HuH-7 (cell line): ENCODE measurements around the gene PITPNC1.
"Not testable (repeated sequence)": the region's sequence is repeated elsewhere in the genome, so short reads cannot be mapped to it uniquely, and the experiment has no call there.

Experiments
- DNase-seq: peaks from one replicate; pipeline ENCODE4 v3.0.0; 2011; ENCODE audit warnings: low spot score

The PITPNC1 gene

DNA sequence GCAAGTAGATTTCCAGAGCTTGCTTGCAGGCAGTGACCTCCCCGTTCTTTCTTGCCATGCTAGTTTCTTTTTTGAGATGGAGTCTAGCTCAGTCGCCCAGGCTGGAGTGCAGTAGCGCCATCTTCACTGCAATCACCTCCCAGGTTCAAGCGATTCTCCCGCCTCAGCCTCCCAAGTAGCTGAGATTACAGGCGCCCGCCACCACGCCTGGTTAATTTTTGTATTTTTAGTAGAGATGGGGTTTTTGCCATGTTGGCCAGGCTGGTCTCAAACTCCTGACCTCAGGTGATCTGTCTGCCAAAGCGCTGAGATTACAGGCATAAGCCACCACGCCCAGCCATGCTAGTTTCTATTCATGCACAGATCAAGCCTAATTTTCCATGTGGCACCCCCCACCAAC, 139.5 kb downstream of the PITPNC1 start:
- not testable (repeated sequence) for DNase-seq

DNA sequence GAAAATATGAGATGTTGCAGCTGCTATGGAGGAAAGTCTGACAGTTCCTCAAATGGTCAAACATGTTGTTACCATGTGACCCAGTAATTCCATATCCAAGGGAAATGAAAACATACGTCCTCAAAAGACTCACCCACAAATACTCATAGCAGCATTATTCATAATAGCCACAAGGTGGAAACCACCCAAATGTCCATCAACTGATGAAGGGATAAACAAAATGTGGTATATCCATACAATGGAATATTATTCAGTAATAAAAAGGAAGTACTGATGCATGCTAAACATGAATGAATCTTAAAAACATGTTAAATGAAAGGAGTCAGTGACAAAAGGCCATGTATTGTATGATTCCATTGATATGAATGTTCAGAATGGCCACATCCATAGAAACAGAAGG, 140.2 kb downstream of the PITPNC1 start:
- no peak for DNase-seq

GRCh38 chr17:67518876-67519275, 141.8 kb downstream of the PITPNC1 start:
- DNase-seq: no peak

GRCh38 chr17:67519801-67520251, 142.7 kb downstream of the PITPNC1 start:
- DNase-seq: no peak

DNA sequence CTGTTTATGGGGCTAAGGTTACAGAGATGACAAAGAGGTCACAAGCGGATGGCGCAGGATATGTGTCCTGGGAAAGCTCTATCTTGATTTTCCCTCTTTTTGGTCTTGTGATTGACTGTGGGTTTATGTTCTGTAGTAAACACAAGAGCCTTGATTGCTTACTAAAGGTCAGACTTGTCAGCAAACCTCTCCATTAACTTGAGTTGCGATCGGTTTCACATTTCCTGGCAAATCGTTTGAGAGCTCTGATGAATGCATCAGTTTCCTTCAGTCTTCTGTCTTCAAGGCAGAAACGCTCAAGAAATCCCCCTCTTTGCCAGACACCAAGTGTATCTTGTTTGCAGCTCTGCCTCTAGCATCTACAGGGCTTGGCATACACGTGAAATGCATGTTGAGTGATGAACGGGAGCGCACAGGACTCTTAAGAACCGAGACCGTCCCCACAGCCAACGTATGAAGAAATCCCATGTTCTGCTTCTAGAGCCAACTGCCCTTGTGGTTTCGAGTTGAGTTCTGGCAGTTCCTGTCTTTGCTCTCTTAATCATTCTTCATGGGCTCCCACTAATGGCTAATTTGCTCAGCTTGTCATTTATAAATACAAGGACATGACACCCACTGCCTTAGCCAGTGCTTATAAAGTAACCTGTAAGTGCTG, 143.3 kb downstream of the PITPNC1 start:
- no peak for DNase-seq

GRCh38 chr17:67520916-67521774, 144.1 kb downstream of the PITPNC1 start:
- no peak for DNase-seq

GRCh38 chr17:67521775-67522069, 144.6 kb downstream of the PITPNC1 start:
- DNase-seq: no peak

- DNase-seq: no peak
Observed at GRCh38 chr17:67523101-67523500, 146.0 kb downstream of the PITPNC1 start.

GRCh38 chr17:67525239-67526135, 148.4 kb downstream of the PITPNC1 start:
- no peak for DNase-seq

- DNase-seq: no peak
Observed at GRCh38 chr17:67526700-67527099, 149.6 kb downstream of the PITPNC1 start.

DNA sequence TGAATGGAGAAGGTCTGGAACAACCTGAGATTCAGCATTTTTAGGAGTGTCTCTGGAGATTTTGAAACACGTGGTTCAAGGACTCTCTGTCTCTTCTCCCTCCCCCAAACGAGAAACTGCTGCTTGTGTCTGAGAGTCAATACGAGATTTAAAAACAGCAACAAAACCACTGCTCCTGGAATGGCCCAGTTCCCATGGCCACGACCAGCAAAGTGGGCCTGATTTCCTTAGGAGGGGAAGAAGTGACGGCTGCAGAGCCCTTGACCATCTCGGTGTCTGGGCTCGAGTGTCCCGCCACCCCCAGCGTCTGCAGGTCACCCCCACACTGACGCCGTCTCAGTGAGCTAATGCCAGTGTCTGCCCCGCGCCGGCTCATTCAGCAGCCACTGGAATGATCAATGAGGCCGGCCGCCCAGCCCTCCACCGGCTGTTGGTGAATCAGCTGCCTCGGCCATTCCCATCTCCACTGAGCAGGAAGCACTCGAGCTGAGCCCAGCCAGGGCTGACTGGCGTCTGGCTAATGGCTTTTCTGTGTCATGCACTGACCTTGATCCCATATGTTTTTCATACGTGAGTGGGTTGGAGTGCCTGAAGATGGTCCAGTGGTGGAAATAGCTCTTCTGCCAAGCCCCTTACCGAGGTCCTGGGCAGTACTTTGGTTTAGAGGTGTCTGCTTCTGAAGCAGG, 151.8 kb downstream of the PITPNC1 start:
- peak; percentile 44 for DNase-seq

GRCh38 chr17:67531291-67531690, 154.2 kb downstream of the PITPNC1 start:
- DNase-seq: no peak

DNA sequence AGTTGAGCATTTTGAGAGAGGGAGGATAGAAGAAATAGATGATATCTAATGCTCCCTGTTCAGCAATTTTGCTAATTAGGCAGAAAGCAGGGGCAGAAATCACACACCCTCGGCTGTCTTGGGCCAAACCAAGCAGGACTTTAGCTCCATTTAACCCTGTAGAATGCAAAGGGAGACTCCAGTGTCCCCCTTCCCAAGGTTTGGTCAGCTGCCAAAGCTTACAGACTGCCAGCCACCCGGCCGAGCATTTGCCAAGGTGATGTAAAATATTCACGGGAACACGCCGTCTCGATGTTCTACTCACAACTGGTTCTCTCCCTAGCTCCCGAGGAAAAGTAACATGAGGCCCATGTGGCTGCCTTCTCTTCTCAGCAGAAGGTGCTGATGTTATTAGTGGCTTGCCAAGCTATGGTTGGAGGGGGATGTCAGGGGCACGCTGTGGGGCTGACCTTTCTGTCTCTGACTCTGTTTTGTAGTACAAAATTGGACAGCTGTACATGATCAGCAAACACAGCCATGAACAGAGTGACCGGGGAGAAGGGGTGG, 155.3 kb downstream of the PITPNC1 start:
- no peak for DNase-seq

- no peak for DNase-seq
Observed at GRCh38 chr17:67534941-67535340, 157.9 kb downstream of the PITPNC1 start.

DNA sequence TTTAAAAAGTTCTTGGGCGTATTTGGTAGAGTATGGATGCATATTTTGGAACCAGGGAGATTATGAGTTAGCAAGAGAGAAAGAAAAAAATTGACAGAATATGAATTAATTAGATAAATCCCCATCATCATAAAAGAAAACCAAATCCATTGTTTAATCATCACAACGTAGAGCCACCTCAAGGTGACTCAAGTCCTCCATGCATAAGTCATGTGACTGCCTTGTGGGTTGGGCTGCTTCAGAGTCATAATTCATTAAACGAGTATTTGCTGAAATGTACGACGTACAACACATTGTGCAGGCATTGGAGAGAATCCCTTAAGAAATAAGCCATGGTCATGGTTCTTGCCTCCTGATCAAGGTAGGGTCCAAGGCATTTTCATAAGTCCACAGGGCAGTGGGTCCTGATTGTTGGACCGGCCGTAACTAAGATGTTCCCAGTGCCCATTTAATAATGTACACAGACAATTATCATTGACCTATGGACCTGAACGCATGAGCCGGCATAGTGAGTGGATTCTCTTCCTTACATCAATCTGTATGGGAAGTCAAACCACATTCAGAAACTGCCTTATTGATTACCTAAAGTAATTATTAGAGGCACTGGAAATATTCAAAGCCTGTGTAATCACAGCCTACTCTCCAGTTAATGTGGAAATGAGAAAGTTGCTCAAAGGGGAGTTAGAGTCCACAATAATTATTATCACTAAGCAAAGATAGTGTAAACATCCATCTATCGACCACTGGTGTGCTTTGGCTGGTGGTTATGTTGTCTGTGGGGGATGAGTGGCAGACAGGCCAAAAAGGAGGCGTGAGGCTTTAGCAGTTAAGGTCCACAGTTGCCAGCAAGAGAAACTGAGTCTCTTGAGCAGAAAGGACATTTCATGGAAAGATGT, 165.4 kb downstream of the PITPNC1 start:
- no peak for DNase-seq

DNA sequence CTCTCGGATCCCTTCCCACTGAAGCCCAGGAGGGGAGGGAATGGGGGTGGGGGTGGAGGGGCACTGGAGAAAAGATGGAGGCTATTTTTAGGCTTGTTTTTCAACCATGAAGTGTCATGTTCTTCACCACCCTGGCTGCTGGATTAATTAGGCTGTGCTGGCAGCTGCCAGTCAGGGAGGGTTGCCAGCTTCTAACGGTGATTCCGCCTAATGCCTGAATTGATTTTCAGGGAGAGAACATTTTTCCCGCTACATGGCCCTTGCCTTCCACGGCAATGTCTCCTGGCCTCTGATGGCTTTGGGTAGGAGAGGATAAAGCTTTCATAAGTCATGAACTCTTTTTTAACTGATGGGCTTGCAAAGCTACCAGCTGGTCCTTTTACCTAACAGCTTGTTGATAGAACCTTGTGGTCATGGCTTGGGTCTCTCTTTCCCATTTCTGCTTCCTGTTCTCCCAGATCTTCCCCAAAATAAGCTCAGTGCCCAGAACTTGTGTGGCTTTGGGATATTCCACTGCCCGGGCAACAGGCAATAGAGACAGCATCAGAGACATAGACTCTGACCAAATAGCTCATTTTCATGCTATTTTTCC, 167.4 kb downstream of the PITPNC1 start:
- DNase-seq: no peak

- DNase-seq: no peak
Observed at GRCh38 chr17:67546578-67547527, 169.8 kb downstream of the PITPNC1 start.

DNA sequence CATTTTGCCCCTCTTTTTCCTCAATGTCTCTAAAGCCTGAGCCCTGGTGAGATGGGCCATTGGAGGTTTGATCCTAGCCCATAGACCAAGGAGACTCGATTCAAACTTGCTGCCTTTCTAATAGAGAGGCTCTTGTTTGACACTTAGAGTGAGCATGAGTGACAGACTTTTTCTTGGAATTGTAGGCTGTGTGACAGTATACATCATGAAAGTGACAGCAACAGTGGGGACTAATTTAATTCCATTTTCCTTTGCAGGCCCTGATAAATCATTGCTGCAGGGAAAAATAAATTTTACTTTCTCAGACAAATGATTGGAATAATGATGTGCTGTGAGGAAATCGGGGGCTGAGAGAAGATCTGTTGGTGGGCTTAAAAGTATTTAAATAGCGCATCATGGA, 171.6 kb downstream of the PITPNC1 start:
- no peak for DNase-seq

DNA sequence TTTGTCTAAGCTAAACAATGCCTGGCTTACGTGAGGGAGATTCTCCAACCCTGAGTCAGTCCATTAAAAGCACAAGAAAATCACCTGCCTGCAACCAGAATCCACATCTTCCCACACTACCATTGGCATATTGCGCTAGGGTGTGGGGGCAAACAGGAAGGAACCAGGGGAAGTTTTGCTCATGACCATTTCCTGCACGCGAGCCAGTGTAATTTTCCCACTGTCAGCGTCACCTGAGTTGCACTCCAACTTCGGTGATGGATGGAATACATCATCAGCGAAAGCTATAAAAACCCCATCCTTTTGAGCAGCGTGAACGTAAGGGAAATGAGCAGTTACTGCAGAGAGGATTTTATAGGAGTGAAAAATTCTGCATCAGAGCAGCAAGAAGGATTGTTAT, 172.7 kb downstream of the PITPNC1 start:
- DNase-seq: no peak
